HG03378 (cell line): ENCODE data around the gene CCER1.
A peak's percentile ranks its signal among the peaks of the same experiment; 100 is the strongest.

Experiments used
- ATAC-seq: cut with Tn5 transposase; IDR thresholded peaks from one replicate; pipeline ENCODE4 v1.9.1; 2021; ENCODE audit warnings: mild to moderate bottlenecking, moderate library complexity; ENCODE audit not compliant: unreplicated experiment

CCER1 gene

DNA sequence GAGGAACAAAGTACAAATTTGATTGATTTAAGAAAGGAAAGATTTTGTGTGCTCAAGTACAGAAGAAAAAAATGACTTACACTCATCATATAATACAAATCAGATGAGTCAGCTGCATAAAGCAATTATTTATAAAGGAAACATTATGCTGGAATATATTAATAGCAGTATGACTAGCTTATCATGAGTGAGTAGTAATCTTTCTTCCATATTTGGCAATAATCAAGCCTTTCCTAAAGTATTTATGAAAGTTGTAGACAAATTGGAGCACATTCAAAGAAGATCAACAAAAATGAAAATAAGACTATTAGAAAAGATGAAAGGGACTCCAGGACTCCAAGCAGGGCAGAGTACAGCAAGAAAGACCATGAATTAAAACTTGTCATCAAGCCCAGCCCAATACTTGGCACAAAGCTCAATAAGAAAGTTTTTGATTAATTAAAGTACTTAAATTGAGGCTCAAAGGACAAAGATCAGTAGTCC lies 32.8 kb downstream of the CCER1 start:
- ATAC-seq = no peak

DNA sequence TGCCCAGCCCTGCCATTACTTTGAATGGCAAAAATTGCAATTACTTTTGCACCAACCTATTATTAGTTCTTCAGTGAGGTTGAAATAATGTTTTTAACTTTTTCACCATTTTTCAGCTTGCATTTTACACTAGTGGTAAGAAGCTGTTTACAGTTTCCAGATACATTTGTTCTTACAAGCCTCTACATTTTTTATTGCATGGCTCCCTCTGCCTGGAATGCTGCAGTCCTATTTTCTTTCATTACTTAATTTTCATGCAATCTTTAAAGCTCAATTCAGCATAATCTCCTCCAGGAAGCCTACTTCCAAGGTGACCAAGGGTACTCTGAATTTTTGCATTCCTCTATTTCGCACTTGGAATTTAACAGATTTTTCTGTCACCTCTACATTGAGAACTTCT lies 33.4 kb downstream of the CCER1 start:
- no peak for ATAC-seq

DNA sequence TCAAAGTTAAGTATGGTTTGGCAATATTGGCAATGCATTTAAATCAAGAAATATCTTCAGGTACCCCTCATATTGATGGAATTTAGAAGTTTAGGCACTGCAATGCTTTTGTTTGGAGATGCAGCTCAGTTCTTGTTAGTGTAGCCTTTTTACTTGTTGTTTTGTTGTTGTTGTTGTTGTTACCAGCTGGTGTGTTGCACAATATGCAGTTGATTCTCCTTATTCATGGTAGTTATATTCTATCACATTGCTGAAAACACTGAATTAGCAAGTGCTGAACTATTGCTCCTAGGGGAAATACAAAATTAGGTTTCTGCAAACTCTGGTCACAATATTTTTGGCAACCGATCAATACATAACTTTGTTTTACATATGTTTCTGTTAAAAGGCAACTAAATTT lies 34.8 kb downstream of the CCER1 start:
- ATAC-seq = no peak

DNA sequence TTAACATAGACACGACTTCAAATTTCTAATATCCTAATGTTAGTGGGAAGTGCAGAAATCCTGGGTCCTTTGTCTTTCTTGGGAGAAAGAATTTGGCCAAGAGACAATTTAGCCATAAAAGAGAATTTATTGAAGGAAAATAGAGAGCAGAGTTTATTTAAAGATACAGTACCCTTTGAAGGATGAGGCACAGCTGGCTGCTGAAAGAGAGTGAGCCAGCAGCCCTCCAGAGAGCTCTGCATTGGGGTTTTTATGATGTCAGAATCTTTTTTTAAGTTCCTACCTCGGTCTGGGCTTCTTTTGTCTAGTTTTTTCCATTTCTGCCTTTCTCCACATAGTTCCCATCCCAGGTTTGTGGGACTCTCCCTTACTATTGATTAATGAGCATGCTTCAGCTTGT lies 37.5 kb downstream of the CCER1 start:
- no peak for ATAC-seq

DNA sequence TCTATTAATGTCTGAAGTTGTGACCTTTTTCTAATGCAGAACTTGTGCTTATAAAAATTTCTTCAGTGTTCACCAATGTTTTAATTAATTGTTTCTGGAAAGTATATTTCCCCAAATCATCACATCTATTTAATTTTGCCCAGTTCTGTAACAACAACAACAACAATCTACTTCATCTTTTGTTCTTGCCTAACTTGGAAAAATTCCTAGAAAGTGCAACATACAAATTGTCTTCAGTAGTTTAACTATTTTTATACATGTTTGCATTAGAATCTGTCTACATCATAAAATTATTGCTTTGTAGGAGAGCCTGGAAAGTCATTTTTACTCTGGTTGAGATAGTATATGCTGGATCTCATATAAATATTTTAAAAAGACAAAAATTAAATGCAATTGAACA lies 38.5 kb downstream of the CCER1 start:
- no peak for ATAC-seq

DNA sequence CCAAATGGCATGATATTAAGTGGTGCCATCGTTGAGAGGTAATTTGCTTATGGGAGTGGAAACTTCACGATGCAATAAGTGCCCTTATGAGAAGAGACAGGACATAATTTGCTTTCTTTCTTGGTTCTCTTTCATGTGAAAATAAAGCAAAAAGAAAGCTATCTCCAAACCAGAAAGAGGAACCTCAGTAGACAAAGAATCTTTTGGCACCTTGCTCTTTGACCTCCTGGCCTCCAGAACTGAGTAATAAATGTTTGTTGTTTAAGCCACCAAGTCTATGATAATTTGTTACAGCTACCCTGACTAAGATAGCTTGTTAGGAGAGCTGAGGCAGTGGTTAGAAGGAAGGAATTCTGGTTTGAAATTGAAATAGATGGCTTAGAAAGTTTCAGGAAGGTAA lies 39.6 kb downstream of the CCER1 start:
- ATAC-seq = no peak

DNA sequence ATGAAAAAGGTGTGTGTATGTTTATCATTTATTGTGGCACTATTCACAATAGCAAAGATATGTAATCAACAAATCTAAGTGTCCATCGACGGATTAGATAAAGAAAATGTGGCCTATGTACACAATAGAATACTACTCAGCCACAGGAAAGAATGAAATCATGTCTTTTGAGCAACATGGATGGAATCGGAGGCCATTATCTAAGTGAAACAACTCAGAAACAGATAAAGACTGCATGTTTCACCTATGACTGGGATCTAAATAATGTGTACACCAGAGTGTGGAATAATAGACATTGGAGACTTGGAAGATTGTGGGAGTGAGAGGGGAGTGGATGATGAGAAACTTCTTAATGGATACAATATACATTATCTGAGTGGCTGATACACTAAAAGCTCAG lies 44.0 kb downstream of the CCER1 start:
- no peak for ATAC-seq

DNA sequence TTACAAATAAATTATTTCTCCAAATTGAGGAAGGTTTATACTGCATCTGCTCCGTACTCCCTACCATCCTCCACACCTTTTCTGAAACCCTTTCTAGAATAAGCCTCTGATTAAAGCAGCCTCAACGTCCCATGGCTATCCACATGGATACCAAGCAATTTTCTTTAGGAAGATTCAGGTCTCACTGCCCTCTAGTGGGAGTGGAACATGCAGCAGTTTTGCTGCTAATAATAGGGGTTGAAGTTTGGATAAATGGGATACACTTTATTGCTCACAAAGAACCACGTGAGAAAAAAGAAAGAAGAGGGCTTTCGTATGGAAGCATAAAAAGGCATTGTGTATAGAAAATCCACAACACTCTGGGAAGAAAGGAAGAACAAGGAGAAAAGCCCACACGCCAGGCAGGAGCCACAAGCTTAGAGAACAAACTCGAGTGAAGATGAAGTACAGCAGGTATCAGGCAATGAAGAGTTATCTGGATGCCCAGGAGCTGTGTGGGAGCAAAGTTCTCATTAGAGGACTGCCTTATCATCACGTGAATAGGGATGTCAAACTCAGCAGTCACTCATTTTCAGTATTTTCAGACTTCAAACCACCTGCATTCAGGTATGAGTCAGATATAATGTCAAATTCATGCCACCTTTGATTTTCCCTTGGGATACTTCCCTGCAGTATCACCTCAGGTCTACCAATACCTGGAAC lies 45.8 kb downstream of the CCER1 start:
- peak; percentile 45 for ATAC-seq

DNA sequence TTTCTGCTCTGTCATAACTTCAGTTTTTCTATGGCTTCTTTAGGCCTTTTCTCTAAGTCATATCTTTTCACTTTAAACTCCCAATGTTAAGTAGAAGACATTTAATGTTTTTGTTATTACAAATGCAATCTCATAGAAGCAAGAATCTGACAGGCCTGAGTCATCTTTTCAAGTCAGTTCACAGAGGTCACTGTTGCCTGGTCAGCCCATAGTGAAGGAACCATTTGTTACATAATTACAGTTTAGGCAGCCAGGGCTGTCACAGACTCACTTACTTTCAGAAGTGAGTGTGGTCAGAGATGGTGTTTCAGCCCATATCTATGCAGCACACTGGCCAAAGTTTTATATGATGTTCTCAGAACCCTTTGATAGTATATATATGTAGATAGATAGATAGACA lies 46.5 kb downstream of the CCER1 start:
- ATAC-seq = no peak

DNA sequence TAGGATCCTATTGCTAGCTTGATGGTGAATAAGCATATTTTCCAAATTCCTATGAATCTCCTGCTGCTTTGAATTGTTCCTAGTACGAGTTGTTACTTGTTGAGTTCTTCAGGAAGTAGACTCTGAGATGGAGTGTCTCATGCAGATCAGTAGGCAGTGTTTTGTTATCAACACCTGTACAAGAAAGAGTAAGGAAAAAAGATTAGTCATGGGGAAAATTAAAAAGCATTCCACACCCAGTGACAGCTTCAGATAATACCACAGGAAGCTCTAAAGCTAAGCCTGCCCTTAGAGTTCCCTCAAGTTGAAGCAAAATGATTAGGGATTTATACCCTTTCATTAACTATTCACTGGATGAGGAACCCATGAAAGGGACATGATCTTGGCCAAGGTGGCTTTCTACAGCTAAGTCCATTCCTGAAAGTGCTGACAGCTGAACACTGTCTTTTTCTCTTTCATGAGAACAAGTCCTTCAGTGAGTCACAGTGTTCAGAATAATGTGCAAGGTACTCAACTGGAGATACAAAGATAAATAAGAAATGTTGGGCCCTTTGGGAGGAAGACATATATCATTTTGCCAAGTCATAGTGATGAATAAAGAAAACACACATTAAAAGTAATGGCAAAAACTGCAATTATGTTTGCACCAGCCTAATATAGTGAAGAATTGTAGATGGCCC lies 49.1 kb downstream of the CCER1 start:
- no peak for ATAC-seq

DNA sequence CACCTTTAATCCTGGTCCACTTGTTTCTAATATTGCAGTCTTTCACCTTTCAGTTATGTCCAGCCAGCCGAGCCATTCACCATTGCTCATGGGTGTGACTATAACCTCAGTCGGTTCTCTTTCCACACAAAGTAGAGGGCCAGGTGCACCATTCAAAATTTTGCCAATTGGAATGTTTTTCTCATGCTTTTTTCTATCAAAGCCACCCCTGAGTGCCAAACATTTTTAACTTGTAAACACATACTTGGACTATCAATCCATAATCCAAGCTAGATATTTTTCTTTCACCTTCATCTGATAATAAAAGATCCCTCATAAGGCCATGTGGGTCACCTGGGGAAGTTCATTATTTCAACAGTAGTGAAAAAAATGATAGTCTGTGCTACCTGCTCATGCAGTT lies 52.4 kb downstream of the CCER1 start:
- ATAC-seq = no peak
